Panc1 (cell line): ENCODE data around the gene PIGO.

Experiments used
- CTCF ChIP-seq: fragments of 450-650 bp; IDR thresholded peaks from 2 replicates; pipeline ENCODE4 v1.5.1; 2017; ENCODE audit warnings: mild to moderate bottlenecking
- POLR2AphosphoS5 ChIP-seq: IDR thresholded peaks from 2 replicates; pipeline ENCODE4 v1.6.1; 2012; ENCODE audit warnings: mild to moderate bottlenecking, low read depth, low read length, moderate library complexity

GRCh38 chr9:35111001-35111933, 14.9 kb upstream of the PIGO start:
- TF ChIP-seq CTCF (no peak), POLR2AphosphoS5 (no peak)
